GM12878 (cell line): ENCODE data around the gene TMPRSS11B. TPM values are rescaled to one million over a fixed set of nuclear protein-coding genes. Genes with fewer than 3 reads are reported as not detected.

ENCODE experiments used
- CHD1 ChIP-seq: IDR thresholded peaks from 2 replicates; pipeline ENCODE4 v1.6.1; 2012; ENCODE audit warnings: low read depth, low read length, improper control_type of control experiment
- DPF2 ChIP-seq: fragments of 450-650 bp; IDR thresholded peaks from 2 replicates; pipeline ENCODE4 v1.6.1; 2017; ENCODE audit warnings: mild to moderate bottlenecking
- E2F8 ChIP-seq: fragments of 450-650 bp; IDR thresholded peaks from 2 replicates; pipeline ENCODE4 v1.6.1; 2018; ENCODE audit warnings: mild to moderate bottlenecking, low read depth, moderate library complexity; ENCODE audit not compliant: partially characterized antibody
- ELK1 ChIP-seq: IDR thresholded peaks from 2 replicates; pipeline ENCODE4 v1.6.1; 2012; ENCODE audit warnings: low read depth, low read length, improper control_type of control experiment
- HCFC1 ChIP-seq: fragments of 150-350 bp; IDR thresholded peaks from 2 replicates; pipeline ENCODE4 v1.6.1; 2014; ENCODE audit warnings: low read length
- KAT2A ChIP-seq: conservative IDR thresholded peaks from 2 replicates; pipeline ENCODE4 v1.6.1; 2011; ENCODE audit warnings: low read depth, low read length; ENCODE audit not compliant: control insufficient read depth
- KDM1A ChIP-seq: fragments of 200-600 bp; sonication (generic); IDR thresholded peaks from 2 replicates; pipeline ENCODE4 v1.6.1; 2016; ENCODE audit warnings: borderline replicate concordance
- KLF5 ChIP-seq: fragments of 450-650 bp; IDR thresholded peaks from 2 replicates; pipeline ENCODE4 v1.6.1; 2014; ENCODE audit warnings: mild to moderate bottlenecking; ENCODE audit not compliant: partially characterized antibody
- MEF2B ChIP-seq: fragments of 450-650 bp; IDR thresholded peaks from 2 replicates; pipeline ENCODE4 v1.6.1; 2018; ENCODE audit warnings: mild to moderate bottlenecking, moderate library complexity; ENCODE audit not compliant: partially characterized antibody, poor library complexity, severe bottlenecking
- MYC ChIP-seq: IDR thresholded peaks from 2 replicates; pipeline ENCODE4 v1.6.1; 2011; ENCODE audit warnings: mild to moderate bottlenecking, low read length, moderate library complexity, inconsistent platforms; ENCODE audit not compliant: insufficient read depth, insufficient replicate concordance, insufficient read length, severe bottlenecking
- NBN ChIP-seq: fragments of 450-650 bp; IDR thresholded peaks from 2 replicates; pipeline ENCODE4 v1.6.1; 2016
- NFXL1 ChIP-seq: fragments of 450-650 bp; IDR thresholded peaks from 2 replicates; pipeline ENCODE4 v1.6.1; 2017; ENCODE audit warnings: antibody characterized with exemption, mild to moderate bottlenecking, borderline replicate concordance
- SP1 ChIP-seq: IDR thresholded peaks from one replicate; pipeline ENCODE4 v1.6.1; 2011; ENCODE audit warnings: low read depth, low read length
- SRF ChIP-seq, 2 experiments: IDR thresholded peaks; 2 replicates each; pipeline ENCODE4 v1.6.1; 2011; ENCODE audit warnings: low read depth in 2 of 2, low read length in 2 of 2, mild to moderate bottlenecking in 1 of 2, moderate library complexity in 1 of 2
- TBL1XR1 ChIP-seq: IDR thresholded peaks from 2 replicates; pipeline ENCODE4 v1.6.1; 2012; ENCODE audit warnings: low read depth, low read length, improper control_type of control experiment
- TCF3 ChIP-seq: IDR thresholded peaks from 2 replicates; pipeline ENCODE4 v1.6.1; 2012; ENCODE audit warnings: low read depth, mild to moderate bottlenecking, low read length, borderline replicate concordance; ENCODE audit not compliant: insufficient read depth
- WRNIP1 ChIP-seq: IDR thresholded peaks from 2 replicates; pipeline ENCODE4 v1.6.1; 2011; ENCODE audit warnings: low read depth, low read length, improper control_type of control experiment, borderline replicate concordance
- ZBTB4 ChIP-seq: fragments of 450-650 bp; formaldehyde crosslinking; IDR thresholded peaks from 2 replicates; pipeline ENCODE4 v1.4.0; 2022; ENCODE audit warnings: mild to moderate bottlenecking, moderate library complexity
- ZNF622 ChIP-seq: fragments of 450-650 bp; IDR thresholded peaks from 2 replicates; pipeline ENCODE4 v1.6.1; 2017; ENCODE audit warnings: mild to moderate bottlenecking, inconsistent platforms
- polyA plus RNA-seq, 11 experiments: library from polyadenylated mRNA; depleted of rRNA in 4 of 11; unstranded in 6 of 11; stranded (reverse) in 5 of 11; fragments of >200 nt; fragmentation: Nextera tagmentation in 4 of 11; fragmentation: Illumina TruSeq in 1 of 11; extraction: Ambion mirVana in 4 of 11; extraction: Trizol in 1 of 11; gene quantifications; 1 replicate in 1 of 11; 2 replicates in 10 of 11; pipeline versions ENCODE4 v1.2.1 to v1.2.3, GENCODE V29; 2011 to 2016; ENCODE audit warnings: inconsistent platforms in 2 of 11, missing spikeins in 2 of 11, low read depth in 1 of 11
- total RNA-seq, 4 experiments: library from RNA; depleted of rRNA in 3 of 4; stranded (reverse); fragments of >200 nt in 3 of 4; fragmentation: Illumina TruSeq in 1 of 4; extraction: Trizol in 1 of 4; gene quantifications; 2 replicates each; pipeline versions ENCODE4 v1.2.1 to v1.2.3, GENCODE V29; 2013 to 2021
- TF ChIP-seq, protein P1 (sequence below): IDR thresholded peaks from 2 replicates; pipeline ENCODE4 v1.6.1; 2012; ENCODE audit warnings: low read depth, low read length, improper control_type of control experiment
- TF ChIP-seq, protein P2 (sequence below): fragments of 450-650 bp; IDR thresholded peaks from 2 replicates; pipeline ENCODE4 v1.6.1; 2017; ENCODE audit warnings: borderline replicate concordance

TMPRSS11B gene
- total and polyA plus RNA-seq, 10 of the 15 experiments (the other 5 are each of a cell fraction or from before 2014, with no cell fraction given) = not detected

- TF ChIP-seq CHD1 = no peak
- no peak for TF ChIP-seq KAT2A
- TF ChIP-seq HCFC1 = no peak
- TF ChIP-seq SRF (IDR thresholded peaks at IDR 0.05; ENCODE audit: low read depth in 2 of 2, low read length in 2 of 2) = no peak
- TF ChIP-seq SP1 = no peak
- TF ChIP-seq, protein P1, sequence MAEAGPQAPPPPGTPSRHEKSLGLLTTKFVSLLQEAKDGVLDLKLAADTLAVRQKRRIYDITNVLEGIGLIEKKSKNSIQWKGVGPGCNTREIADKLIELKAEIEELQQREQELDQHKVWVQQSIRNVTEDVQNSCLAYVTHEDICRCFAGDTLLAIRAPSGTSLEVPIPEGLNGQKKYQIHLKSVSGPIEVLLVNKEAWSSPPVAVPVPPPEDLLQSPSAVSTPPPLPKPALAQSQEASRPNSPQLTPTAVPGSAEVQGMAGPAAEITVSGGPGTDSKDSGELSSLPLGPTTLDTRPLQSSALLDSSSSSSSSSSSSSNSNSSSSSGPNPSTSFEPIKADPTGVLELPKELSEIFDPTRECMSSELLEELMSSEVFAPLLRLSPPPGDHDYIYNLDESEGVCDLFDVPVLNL = no peak
- no peak for TF ChIP-seq TCF3
- no peak for TF ChIP-seq TBL1XR1
- TF ChIP-seq E2F8 = no peak
- no peak for TF ChIP-seq NBN
- peak; percentile 45; the same call in 1 of the 2 replicates for TF ChIP-seq DPF2
- no peak for TF ChIP-seq ZNF622
- no peak for TF ChIP-seq MEF2B
- TF ChIP-seq ELK1 = no peak
- TF ChIP-seq, protein P2, sequence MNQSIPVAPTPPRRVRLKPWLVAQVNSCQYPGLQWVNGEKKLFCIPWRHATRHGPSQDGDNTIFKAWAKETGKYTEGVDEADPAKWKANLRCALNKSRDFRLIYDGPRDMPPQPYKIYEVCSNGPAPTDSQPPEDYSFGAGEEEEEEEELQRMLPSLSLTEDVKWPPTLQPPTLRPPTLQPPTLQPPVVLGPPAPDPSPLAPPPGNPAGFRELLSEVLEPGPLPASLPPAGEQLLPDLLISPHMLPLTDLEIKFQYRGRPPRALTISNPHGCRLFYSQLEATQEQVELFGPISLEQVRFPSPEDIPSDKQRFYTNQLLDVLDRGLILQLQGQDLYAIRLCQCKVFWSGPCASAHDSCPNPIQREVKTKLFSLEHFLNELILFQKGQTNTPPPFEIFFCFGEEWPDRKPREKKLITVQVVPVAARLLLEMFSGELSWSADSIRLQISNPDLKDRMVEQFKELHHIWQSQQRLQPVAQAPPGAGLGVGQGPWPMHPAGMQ = no peak
- no peak for TF ChIP-seq MYC
- TF ChIP-seq WRNIP1 = no peak
- no peak for TF ChIP-seq NFXL1
- no peak for TF ChIP-seq KLF5
- no peak for TF ChIP-seq ZBTB4 (CRISPR knock-in tag)
- no peak for TF ChIP-seq KDM1A
Measured at GRCh38 chr4:68249434-68249833, 3.9 kb upstream of the TMPRSS11B start (continued).
